Fibroblast of villous mesenchyme (primary cell): ENCODE measurements around the gene CLK3. TPM values are rescaled to one million over a fixed set of nuclear protein-coding genes. Genes with fewer than 3 reads are reported as not detected.

Source experiments
- DNase-seq: peaks from one replicate; pipeline ENCODE4 v3.0.0-alpha.2; 2010; ENCODE audit warnings: low read depth
- H3K4me3 ChIP-seq: 2 replicates; pipeline ENCODE4 v1.5.1; 2011; ENCODE audit warnings: low read depth, mild to moderate bottlenecking, low read length
- total RNA-seq: library from RNA; depleted of rRNA; stranded (reverse); fragments of >200 nt; gene quantifications from 2 replicates; pipeline ENCODE4 v1.2.3, GENCODE V29; 2012
- TF ChIP-seq, protein P1 (sequence below): IDR thresholded peaks from 2 replicates; pipeline ENCODE4 v1.5.1; 2012; ENCODE audit warnings: low read depth, mild to moderate bottlenecking, low read length; ENCODE audit not compliant: insufficient read depth

The CLK3 gene
- total RNA-seq, 1 donor = 38.4 TPM

DNA sequence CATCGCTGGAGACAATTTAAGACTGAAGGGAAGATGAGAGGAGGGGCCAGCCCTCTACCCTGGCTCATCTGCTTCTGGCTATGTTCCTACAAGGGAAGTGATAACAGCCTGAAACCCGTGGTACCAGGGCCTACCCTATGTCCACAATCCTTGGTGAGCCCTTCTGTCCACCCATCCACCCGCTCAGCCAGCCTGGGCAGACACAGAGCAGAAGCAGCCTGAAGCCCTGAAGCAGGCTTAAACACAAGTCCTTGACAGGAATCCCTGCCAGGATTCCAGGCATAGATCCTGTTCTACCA, 15.4 kb downstream of the CLK3 start:
- DNase-seq = no peak
- TF ChIP-seq, protein P1, sequence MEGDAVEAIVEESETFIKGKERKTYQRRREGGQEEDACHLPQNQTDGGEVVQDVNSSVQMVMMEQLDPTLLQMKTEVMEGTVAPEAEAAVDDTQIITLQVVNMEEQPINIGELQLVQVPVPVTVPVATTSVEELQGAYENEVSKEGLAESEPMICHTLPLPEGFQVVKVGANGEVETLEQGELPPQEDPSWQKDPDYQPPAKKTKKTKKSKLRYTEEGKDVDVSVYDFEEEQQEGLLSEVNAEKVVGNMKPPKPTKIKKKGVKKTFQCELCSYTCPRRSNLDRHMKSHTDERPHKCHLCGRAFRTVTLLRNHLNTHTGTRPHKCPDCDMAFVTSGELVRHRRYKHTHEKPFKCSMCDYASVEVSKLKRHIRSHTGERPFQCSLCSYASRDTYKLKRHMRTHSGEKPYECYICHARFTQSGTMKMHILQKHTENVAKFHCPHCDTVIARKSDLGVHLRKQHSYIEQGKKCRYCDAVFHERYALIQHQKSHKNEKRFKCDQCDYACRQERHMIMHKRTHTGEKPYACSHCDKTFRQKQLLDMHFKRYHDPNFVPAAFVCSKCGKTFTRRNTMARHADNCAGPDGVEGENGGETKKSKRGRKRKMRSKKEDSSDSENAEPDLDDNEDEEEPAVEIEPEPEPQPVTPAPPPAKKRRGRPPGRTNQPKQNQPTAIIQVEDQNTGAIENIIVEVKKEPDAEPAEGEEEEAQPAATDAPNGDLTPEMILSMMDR = no peak
- no peak overlapping the region for H3K4me3 ChIP-seq

DNA sequence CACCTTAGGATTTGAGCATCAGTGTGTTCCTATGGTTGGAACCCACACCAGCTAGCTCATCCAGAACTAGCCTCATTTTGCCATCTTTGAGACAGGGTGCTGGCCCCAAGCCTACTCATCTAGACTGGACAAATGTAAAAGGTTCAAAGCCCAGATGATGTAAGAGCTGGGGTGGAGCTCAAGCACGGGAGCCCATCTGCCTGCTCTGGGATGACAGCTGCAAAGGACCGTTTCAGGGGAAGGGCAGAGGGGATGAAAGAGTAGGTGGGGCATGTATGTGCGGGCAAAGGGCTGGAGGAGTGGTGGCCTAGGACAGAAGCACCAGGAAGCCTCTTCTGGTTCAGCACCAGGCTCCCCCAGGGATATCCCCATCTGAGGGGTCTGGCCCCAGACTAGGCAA, 15.8 kb downstream of the CLK3 start:
- TF ChIP-seq, protein P1 = no peak
- no peak for DNase-seq
- no peak overlapping the region for H3K4me3 ChIP-seq

DNA sequence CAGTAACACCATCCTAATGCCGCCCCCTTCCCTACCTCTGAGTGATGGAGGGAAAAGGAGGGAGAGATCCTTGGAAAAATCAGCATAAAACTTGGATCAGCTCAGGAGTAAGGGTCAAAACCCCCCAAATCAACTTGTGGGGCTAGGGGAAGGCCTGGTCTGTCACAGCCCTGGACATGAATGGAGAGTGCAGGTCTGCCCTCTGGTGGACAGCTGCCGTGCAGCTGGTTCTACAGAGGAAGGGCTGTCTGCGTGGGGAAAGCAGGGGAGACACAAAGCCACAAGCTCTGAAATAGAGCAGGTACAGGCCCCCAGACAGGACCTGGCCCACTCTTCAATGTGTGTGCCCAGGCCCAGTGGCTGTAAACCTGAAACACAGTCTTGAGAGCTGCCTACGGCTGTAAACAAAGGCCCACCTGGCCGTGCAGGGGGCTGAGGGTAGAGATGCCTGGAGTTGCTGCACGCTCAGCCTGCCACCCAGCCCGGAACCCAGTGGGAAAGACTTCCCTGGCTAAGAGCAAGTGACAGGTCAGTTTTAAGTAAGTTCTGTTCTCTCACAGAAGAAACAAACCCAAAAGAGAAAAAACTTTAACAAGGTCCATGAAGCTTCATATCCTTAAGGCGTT, 16.4 kb downstream of the CLK3 start:
- DNase-seq = peak; percentile 44
- no peak overlapping the region for H3K4me3 ChIP-seq
- TF ChIP-seq, protein P1 = peak; percentile 92

DNA sequence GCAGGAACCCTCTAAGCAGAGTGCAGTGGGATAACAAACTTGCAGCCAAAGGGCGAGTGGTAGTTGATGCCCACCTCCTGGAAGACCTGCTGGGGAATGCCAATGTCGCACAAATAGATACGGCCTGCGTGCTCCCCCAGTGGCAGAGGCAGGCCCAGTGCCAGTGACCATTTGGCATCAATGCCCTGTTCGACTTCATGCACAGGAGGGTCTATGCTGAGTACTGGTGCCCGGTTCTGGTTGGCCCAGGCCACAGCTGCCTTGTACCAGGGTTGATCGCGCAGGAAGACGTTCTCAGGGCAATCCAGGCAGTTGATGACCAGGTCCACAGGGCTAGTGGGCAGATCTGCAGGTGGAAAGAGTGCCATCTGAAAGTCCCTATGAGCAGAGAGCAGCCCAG, 17.0 kb downstream of the CLK3 start:
- H3K4me3 ChIP-seq = no peak overlapping the region
- TF ChIP-seq, protein P1 = no peak
- no peak for DNase-seq

DNA sequence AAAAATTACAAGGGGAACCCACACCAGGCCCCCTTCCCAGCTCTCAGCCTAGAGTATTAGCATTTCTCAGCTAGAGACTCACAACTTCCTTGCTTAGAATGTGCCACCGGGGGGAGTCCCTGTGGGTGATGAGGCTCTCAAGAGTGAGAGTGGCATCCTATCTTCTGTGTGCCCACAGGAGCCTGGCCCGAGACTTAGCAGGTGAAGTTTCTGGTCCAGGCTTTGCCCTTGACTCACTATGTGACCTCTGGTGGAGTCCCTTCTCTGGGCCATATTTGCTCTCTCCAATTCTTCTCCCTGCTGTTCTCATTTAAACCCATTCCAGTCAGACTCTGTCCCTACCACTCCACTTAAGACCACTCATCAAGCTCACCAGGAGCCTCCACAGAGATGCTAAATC, 18.1 kb downstream of the CLK3 start:
- no peak for DNase-seq
- TF ChIP-seq, protein P1 = no peak

DNA sequence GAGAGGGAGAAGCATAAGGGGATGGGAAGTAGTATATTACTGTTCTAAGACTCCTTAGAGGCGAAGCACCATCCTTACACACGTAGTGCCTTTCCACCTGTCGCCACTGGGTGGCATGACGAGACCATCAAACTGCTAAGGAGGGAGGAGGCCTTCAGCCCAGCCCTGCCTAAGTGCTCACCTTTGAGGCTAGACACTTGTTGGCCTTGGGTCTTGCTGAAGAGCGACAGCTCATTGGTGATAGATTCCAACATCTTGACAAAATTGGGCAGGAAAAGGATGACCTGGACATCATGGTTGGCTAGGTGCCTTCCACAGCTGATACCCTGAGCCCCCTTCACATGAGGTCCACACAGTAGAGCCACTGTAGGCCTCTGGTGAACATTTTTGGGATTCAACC, 19.6 kb downstream of the CLK3 start:
- TF ChIP-seq, protein P1 = peak; percentile 90
- peak; percentile 58 for DNase-seq
- no peak overlapping the region for H3K4me3 ChIP-seq

More for the DNA sequence above, 18.1 kb downstream of the CLK3 start:
- no peak overlapping the region for H3K4me3 ChIP-seq

DNA sequence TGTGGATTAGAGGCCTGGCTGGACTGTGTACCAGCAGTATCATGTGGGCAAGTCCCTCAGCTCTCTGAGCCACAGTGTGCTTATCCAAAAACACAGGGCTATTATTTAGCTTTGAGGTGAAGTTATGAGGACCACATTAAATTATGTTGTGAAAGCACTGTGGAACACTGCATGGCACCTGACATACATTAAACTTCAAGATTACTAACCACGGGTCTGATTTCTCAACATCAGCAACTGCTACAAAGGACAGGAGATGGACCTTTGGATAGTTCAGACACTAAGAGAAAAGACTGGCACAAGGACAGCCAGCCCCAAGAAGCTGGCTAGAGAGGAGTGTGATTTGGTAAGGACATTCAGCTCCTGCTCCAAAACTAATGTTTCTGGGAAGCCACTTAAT, 21.3 kb downstream of the CLK3 start:
- DNase-seq = no peak
- TF ChIP-seq, protein P1 = no peak
- H3K4me3 ChIP-seq = no peak overlapping the region
